ENCODE measurements around the gene SLC28A1.

DNA sequence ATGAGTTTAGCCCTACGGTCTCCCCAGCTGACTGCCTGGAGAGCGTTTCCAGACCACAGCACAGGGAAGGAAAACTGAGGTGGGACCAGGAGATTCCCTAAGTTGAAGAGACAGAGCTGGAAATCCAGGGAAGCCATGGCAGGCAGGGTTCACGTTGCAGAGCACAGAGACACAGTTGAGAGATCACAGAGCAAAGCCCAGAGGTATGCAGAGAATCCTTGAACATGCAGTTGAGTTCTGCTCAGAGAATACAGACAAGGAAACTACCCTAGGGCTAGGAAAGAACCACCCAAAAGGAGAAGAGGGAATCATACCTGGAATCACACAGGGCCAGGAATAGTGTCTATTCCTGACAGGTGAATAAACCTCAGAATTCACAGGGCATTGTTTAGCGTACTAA is 14.3 kb downstream of the SLC28A1 start:
- TF ChIP-seq, protein P1, sequence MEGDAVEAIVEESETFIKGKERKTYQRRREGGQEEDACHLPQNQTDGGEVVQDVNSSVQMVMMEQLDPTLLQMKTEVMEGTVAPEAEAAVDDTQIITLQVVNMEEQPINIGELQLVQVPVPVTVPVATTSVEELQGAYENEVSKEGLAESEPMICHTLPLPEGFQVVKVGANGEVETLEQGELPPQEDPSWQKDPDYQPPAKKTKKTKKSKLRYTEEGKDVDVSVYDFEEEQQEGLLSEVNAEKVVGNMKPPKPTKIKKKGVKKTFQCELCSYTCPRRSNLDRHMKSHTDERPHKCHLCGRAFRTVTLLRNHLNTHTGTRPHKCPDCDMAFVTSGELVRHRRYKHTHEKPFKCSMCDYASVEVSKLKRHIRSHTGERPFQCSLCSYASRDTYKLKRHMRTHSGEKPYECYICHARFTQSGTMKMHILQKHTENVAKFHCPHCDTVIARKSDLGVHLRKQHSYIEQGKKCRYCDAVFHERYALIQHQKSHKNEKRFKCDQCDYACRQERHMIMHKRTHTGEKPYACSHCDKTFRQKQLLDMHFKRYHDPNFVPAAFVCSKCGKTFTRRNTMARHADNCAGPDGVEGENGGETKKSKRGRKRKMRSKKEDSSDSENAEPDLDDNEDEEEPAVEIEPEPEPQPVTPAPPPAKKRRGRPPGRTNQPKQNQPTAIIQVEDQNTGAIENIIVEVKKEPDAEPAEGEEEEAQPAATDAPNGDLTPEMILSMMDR (IDR thresholded peaks at IDR 0.05) = no peak
- TF ChIP-seq ZFX (IDR thresholded peaks at IDR 0.05; ENCODE audit: borderline replicate concordance) = no peak

Data from 22Rv1 (cell line).